ENCODE measurements around the gene AIFM1.

DNA sequence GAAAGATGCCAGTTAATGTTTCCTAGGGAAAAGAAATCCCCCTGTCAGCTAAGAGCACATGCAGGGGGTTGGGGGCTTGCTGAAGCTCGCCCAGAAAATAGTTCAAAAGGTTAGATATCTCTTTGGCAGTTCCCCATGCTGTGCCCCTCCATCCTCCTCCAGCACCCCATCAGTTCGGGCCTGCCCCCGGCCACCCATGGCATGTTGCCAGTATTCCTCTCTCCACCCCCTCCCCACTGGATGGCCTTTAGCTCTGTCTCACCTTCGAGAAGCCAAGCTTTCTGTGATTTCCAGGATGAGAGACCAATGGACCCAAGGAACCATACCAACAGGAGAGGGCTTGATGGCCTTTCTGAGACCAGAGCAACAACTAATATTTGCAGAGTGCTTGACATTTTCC lies 11.3 kb upstream of the AIFM1 start:
- TF ChIP-seq POLR2A (IDR thresholded peaks at IDR 0.05; ENCODE audit: low read length) (no peak), GATA1 (IDR thresholded peaks at IDR 0.05; ENCODE audit: low read depth, low read length) (no peak)

Measured in erythroblast (primary cell).